A549 (cell line): ENCODE data around the gene GPR55. TPM values are rescaled to one million over a fixed set of nuclear protein-coding genes. Genes with fewer than 3 reads are reported as not detected.

Experiments
- ATAC-seq, 2 experiments: fragments of 200-7000 bp in 1 of 2; fragments of >200 bp in 1 of 2; cut with Nextera tagmentation in 1 of 2; cut with Tn5 transposase in 1 of 2; 3 replicates each; pipeline versions ENCODE4 v1.8.0 to v1.9.1; 2018 to 2020; ENCODE audit warnings: mild to moderate bottlenecking in 1 of 2, moderate library complexity in 1 of 2
- CTCF ChIA-PET: fragments of 300-600 bp; sonication (Branson Sonifier 250); formaldehyde crosslinking; extraction: SDS; loops from one replicate; lab custom pipeline; 2021; ENCODE audit warnings: antibody characterized with exemption, inconsistent platforms; lab: Yijun Ruan, JAX
- POLR2A ChIA-PET: fragments of 350-600 bp; formaldehyde crosslinking; extraction: SDS; loops from one replicate; lab custom pipeline; 2021; ENCODE audit warnings: antibody characterized with exemption, inconsistent platforms; lab: Yijun Ruan, JAX
- DNase-seq, 2 experiments: peaks; one replicate each; pipeline versions ENCODE4 v3.0.0 to v3.0.0-alpha.2; 2011 to 2016; ENCODE audit warnings: low read depth in 1 of 2, low spot score in 1 of 2
- FAIRE-seq: peaks from 2 replicates; lab custom pipeline; 2011; peaks lifted over from hg19 to GRCh38; lab: Jason Lieb, UNC
- H3K27ac ChIP-seq, 2 experiments: fragments of >200 bp; sonication (Bioruptor Twin); formaldehyde crosslinking; 3 replicates each; pipeline ENCODE4 v1.5.1; 2016 to 2017
- H3K4me1 ChIP-seq: fragments of >200 bp; sonication (Bioruptor Twin); formaldehyde crosslinking; 3 replicates; pipeline ENCODE4 v1.6.1; 2016
- H3K4me2 ChIP-seq: fragments of >200 bp; sonication (Bioruptor Twin); formaldehyde crosslinking; 3 replicates; pipeline ENCODE4 v1.6.1; 2016
- H3K4me3 ChIP-seq: fragments of >200 bp; sonication (Bioruptor Twin); formaldehyde crosslinking; 3 replicates; pipeline ENCODE4 v1.5.1; 2016
- H3K9me3 ChIP-seq: fragments of >200 bp; sonication (Bioruptor Twin); formaldehyde crosslinking; 3 replicates; pipeline ENCODE4 v1.6.1; 2016
- CBX8 ChIP-seq: fragments of 200-600 bp; sonication (generic); IDR thresholded peaks from 2 replicates; pipeline ENCODE4 v1.6.1; 2016
- E2F6 ChIP-seq: IDR thresholded peaks from 2 replicates; pipeline ENCODE4 v1.6.1; 2012; ENCODE audit warnings: low read depth, borderline replicate concordance
- EHMT2 ChIP-seq: fragments of 200-600 bp; sonication (generic); IDR thresholded peaks from 2 replicates; pipeline ENCODE4 v1.6.1; 2016; ENCODE audit warnings: antibody characterized with exemption, low read depth, mild to moderate bottlenecking, moderate library complexity
- FOSL2 ChIP-seq, 2 experiments: fragments of 450-650 bp in 1 of 2; fragments of >200 bp in 1 of 2; sonication (Bioruptor Twin) in 1 of 2; formaldehyde crosslinking; IDR thresholded peaks; 2 replicates each; pipeline versions ENCODE4 v1.5.0 to v1.6.1; 2016 to 2020; ENCODE audit warnings: mild to moderate bottlenecking in 1 of 2, moderate library complexity in 1 of 2
- HMGXB4 ChIP-seq: fragments of 250-450 bp; sonication (Bioruptor Pico); IDR thresholded peaks from 2 replicates; pipeline ENCODE4 v1.5.0; 2021; ENCODE audit warnings: mild to moderate bottlenecking, moderate library complexity, borderline replicate concordance
- HOXB13 ChIP-seq: fragments of 250-450 bp; sonication (Bioruptor Pico); IDR thresholded peaks from 2 replicates; pipeline ENCODE4 v1.5.0; 2020; ENCODE audit warnings: low read depth, mild to moderate bottlenecking, moderate library complexity
- HOXB5 ChIP-seq: fragments of 250-450 bp; sonication (Bioruptor Pico); IDR thresholded peaks from 2 replicates; pipeline ENCODE4 v1.5.0; 2020; ENCODE audit warnings: mild to moderate bottlenecking, moderate library complexity
- JUNB ChIP-seq: fragments of >200 bp; sonication (Bioruptor Twin); formaldehyde crosslinking; IDR thresholded peaks from 2 replicates; pipeline ENCODE4 v1.6.1; 2016
- MAFK ChIP-seq: fragments of 450-650 bp; IDR thresholded peaks from 2 replicates; pipeline ENCODE4 v1.6.1; 2014; ENCODE audit not compliant: partially characterized antibody
- MAZ ChIP-seq: fragments of 150-350 bp; IDR thresholded peaks from 2 replicates; pipeline ENCODE4 v1.6.1; 2014; ENCODE audit warnings: antibody characterized with exemption, low read depth, low read length, borderline replicate concordance
- MYC ChIP-seq: IDR thresholded peaks from 2 replicates; pipeline ENCODE4 v1.6.1; 2012; ENCODE audit warnings: mild to moderate bottlenecking, inconsistent platforms, low read length, improper control_type of control experiment, borderline replicate concordance
- NR3C1 ChIP-seq: fragments of >200 bp; sonication (Bioruptor Twin); formaldehyde crosslinking; IDR thresholded peaks from 3 replicates; pipeline ENCODE4 v1.6.1; 2017
- PBX3 ChIP-seq: IDR thresholded peaks from 2 replicates; pipeline ENCODE4 v1.6.1; 2012
- POLR2A ChIP-seq: IDR thresholded peaks from 2 replicates; pipeline ENCODE4 v1.6.1; 2012; ENCODE audit warnings: mild to moderate bottlenecking, low read length
- POLR2AphosphoS2 ChIP-seq: conservative IDR thresholded peaks from 2 replicates; pipeline ENCODE4 v1.6.1; 2012; ENCODE audit warnings: low read length, improper control_type of control experiment, inconsistent platforms
- RAD21 ChIP-seq, 2 experiments: fragments of >200 bp in 1 of 2; sonication (Bioruptor Twin) in 1 of 2; formaldehyde crosslinking in 1 of 2; IDR thresholded peaks in 1 of 2; conservative IDR thresholded peaks in 1 of 2; 2 replicates in 1 of 2; 3 replicates in 1 of 2; pipeline ENCODE4 v1.6.1; 2012 to 2018; ENCODE audit warnings: inconsistent platforms in 1 of 2
- RARB ChIP-seq: fragments of 250-450 bp; sonication (Bioruptor Pico); IDR thresholded peaks from 2 replicates; pipeline ENCODE4 v1.8.0; 2021; ENCODE audit warnings: mild to moderate bottlenecking, moderate library complexity
- RCOR1 ChIP-seq: fragments of 150-350 bp; IDR thresholded peaks from 2 replicates; pipeline ENCODE4 v1.6.1; 2014; ENCODE audit warnings: antibody characterized with exemption, low read length, low read depth
- RFX5 ChIP-seq: fragments of 450-650 bp; IDR thresholded peaks from 2 replicates; pipeline ENCODE4 v1.7.1; 2014; ENCODE audit warnings: antibody characterized with exemption, mild to moderate bottlenecking, moderate library complexity
- TP53 ChIP-seq: fragments of 250-450 bp; sonication (Bioruptor Pico); IDR thresholded peaks from 2 replicates; pipeline ENCODE4 v1.5.0; 2021; ENCODE audit warnings: mild to moderate bottlenecking, moderate library complexity
- USF2 ChIP-seq: fragments of 450-650 bp; IDR thresholded peaks from 2 replicates; pipeline ENCODE4 v1.6.1; 2014; ENCODE audit warnings: antibody characterized with exemption
- ZNF302 ChIP-seq: fragments of 250-450 bp; sonication (Bioruptor Pico); IDR thresholded peaks from 2 replicates; pipeline ENCODE4 v1.9.0; 2021; ENCODE audit warnings: inconsistent platforms, mild to moderate bottlenecking, moderate library complexity
- ZSCAN20 ChIP-seq: fragments of 250-450 bp; sonication (Bioruptor Pico); IDR thresholded peaks from 2 replicates; pipeline ENCODE4 v1.8.0; 2022; ENCODE audit warnings: mild to moderate bottlenecking, moderate library complexity
- WGBS: methylation state at CpG from one replicate; pipeline ENCODE4 v1.1.6; 2017; ENCODE audit errors: missing lambda C conversion rate; 5-methylcytosine and 5-hydroxymethylcytosine counted together
- polyA plus RNA-seq, 4 experiments: library from polyadenylated mRNA; depleted of rRNA in 3 of 4; stranded (reverse); fragments of >200 nt; fragmentation: RNase III in 1 of 4; extraction: RNeasy Plus Mini Kit Qiagen cat#74134 plus additional on column Dnase treatment in 1 of 4; gene quantifications; 2 replicates in 3 of 4; 3 replicates in 1 of 4; pipeline ENCODE4 v1.2.3, GENCODE V29; 2011 to 2017
- TF ChIP-seq, protein P1 (sequence below): fragments of >200 bp; sonication (Bioruptor Twin); formaldehyde crosslinking; IDR thresholded peaks from 3 replicates; pipeline ENCODE4 v1.5.1; 2016

GPR55 gene
- polyA plus RNA-seq, 2 of the 4 experiments (the other 2 are of a cell fraction), result not detected

DNA sequence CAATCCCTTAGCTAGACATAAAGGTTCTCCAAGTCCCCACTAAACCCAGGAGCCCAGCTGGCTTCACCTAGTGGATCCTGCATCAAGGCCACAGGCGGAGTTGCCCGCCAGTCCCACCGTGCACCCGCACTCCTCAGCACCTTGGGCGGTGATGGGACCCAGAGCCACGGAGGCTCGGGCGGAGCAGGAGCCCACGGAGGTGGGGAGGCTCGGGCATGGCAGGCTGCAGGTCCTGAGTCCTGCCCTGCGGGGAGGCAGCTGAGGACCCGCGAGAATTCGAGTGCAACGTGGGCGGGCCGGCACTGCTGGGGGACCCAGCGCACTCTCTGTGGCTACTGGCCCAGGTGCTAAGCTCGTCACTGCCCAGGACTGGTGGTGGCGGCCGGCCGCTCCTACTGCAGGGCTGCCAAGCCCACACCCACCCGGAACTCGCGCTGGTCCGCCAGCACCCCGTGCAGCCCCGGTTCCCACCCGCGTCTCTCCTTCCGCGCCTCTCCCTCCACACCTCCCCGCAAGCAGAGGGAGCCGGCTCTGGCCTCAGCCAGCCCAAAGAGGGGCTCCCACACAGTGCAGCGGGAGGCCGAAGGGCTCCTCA is 39.2 kb upstream of the GPR55 start (continued):
- TF ChIP-seq FOSL2 (IDR thresholded peaks at IDR 0.05), result no peak
- TF ChIP-seq FOSL2 (CRISPR knock-in tag; IDR thresholded peaks at IDR 0.05), result no peak
- TF ChIP-seq POLR2A, result no peak
- TF ChIP-seq E2F6, result no peak
- no peak for TF ChIP-seq HOXB13 (CRISPR knock-in tag)
- TF ChIP-seq EHMT2, result no peak

DNA sequence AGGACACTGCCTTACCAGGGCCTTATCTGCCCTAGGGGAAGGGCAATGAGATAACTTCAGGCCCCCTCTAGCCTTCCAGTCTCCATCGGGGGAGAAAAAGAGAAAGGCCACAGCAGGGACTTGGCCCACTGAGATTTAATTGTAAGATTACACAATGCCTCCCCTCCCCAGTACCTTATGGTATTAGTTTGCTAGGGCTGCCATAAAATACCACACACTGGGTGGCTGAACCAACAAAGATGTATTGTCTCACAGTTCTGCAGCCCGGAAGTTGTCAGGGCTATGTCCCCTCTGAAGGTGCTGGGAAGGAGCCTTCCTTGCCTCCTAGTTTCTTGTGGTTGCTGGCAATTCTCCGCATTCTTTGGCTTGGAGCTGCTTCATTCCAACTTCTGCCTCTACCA is 36.0 kb upstream of the GPR55 start:
- no peak for DNase-seq
- no peak overlapping the region for H3K4me2 ChIP-seq
- no peak overlapping the region for H3K27ac ChIP-seq
- H3K9me3 ChIP-seq, result no peaks in the 10 kb centered on the region
- FAIRE-seq, result no peak
- TF ChIP-seq RAD21 (conservative IDR thresholded peaks at IDR 0.05 in 1 of 2, IDR thresholded peaks at IDR 0.05 in 1 of 2), result no peak
- no peak for TF ChIP-seq POLR2A
- no peak for TF ChIP-seq RARB
- TF ChIP-seq, protein P1, sequence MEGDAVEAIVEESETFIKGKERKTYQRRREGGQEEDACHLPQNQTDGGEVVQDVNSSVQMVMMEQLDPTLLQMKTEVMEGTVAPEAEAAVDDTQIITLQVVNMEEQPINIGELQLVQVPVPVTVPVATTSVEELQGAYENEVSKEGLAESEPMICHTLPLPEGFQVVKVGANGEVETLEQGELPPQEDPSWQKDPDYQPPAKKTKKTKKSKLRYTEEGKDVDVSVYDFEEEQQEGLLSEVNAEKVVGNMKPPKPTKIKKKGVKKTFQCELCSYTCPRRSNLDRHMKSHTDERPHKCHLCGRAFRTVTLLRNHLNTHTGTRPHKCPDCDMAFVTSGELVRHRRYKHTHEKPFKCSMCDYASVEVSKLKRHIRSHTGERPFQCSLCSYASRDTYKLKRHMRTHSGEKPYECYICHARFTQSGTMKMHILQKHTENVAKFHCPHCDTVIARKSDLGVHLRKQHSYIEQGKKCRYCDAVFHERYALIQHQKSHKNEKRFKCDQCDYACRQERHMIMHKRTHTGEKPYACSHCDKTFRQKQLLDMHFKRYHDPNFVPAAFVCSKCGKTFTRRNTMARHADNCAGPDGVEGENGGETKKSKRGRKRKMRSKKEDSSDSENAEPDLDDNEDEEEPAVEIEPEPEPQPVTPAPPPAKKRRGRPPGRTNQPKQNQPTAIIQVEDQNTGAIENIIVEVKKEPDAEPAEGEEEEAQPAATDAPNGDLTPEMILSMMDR, result no peak
- no peak for TF ChIP-seq PBX3
- TF ChIP-seq TP53 (CRISPR knock-in tag), result no peak
- no peak for TF ChIP-seq HOXB5
- no peak for TF ChIP-seq MAZ
- TF ChIP-seq, all 56 proteins: peak for 0
- POLR2A ChIA-PET, result no interaction called here
- Histone ChIP-seq H3K4me1 (0 out of 3 replicates have a peak, but pooled peaks cover 4% of the 10 kb centered on the region), H3K4me3 (no peak overlapping the region)
- ATAC-seq, result no peak
- 65% methylated on average over 3 of the region's 3 CpGs for WGBS
- CTCF ChIA-PET, result no interaction called here

- H3K4me2 ChIP-seq, result no peak overlapping the region
- H3K4me3 ChIP-seq, result no peak overlapping the region
- TF ChIP-seq MYC (no peak), RFX5 (no peak), ZNF302 (CRISPR knock-in tag) (no peak), HMGXB4 (CRISPR knock-in tag) (no peak), POLR2AphosphoS2 (no peak), RCOR1 (no peak), NR3C1 (no peak), ZSCAN20 (CRISPR knock-in tag) (no peak), USF2 (no peak), MAFK (no peak), HOXB13 (CRISPR knock-in tag) (no peak), EHMT2 (no peak), CBX8 (no peak), JUNB (no peak)
- H3K27ac ChIP-seq, result no peak overlapping the region
- no peak for ATAC-seq
- 0 out of 3 replicates have a peak, but pooled peaks cover 4% of the 10 kb centered on the region for H3K4me1 ChIP-seq
- no peaks in the 10 kb centered on the region for H3K9me3 ChIP-seq
- no peak for FAIRE-seq
- ChIA-PET POLR2A (no interaction called here), CTCF (interaction anchor here (0.9 to 1.0 kb wide), 2 partner anchors 27 to 113 kb away, joined by 3 to 4 read pairs; no protein-coding TSS in a partner anchor)
- WGBS, result 0% methylated on average over 1 of the region's 1 CpG
- DNase-seq, result no peak
These were observed 35.0 kb upstream of the GPR55 start for GRCh38 chr2:230960026-230960425.
